ENCODE data around the gene RIMKLA.

The RIMKLA gene

GRCh38 chr1:42369471-42369870, 11.1 kb upstream of the RIMKLA start:
- FAIRE-seq (no peak), DNase-seq (ENCODE audit: extremely low spot score, insufficient read length, low read depth) (no peak)

- DNase-seq (ENCODE audit: extremely low spot score, insufficient read length, low read depth), result no peak
- FAIRE-seq, result no peak
Measured at GRCh38 chr1:42370876-42371549, 9.6 kb upstream of the RIMKLA start.

DNA sequence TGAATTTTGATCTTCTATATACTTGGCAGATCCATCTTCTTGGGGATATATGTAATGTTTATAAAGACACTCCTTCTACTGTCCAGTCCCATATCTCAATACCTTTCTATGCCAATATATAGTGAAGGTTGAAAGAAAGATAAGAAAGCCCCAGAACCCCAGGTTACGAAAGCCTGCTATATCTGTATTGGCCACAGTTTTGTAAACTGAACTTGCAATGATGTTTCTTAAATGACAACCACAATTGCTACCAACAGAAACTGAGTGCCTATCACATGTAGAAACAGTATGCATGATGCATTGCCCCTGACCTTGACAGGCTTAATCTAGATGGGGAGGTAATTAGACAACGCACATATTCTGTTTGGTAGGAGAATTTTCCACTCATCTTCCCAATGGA, 7.8 kb upstream of the RIMKLA start:
- DNase-seq (ENCODE audit: extremely low spot score, insufficient read length, low read depth), result no peak
- no peak for FAIRE-seq

- DNase-seq (ENCODE audit: extremely low spot score, insufficient read length, low read depth), result no peak
- no peak for FAIRE-seq
Measured at GRCh38 chr1:42379794-42380585, 602 bp upstream of the RIMKLA start.

DNA sequence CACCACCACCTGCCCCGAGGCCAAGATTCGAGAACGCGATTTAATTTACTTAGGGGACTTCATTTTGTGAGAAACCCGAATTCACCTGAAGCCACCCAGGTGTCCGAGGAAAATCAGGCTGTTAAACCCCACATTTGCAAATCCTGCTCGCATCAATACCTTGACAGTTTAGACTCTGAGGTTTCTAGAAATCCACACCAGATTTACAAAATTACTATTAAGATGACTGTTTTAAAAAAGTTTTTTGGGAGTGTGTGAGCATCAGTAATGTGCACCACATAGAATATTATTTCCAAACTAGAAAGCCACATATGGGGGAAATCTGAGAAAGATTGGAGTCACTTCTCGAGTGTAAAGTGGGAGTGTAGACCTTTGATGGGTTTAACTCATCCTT, 685 bp downstream of the RIMKLA start:
- DNase-seq (ENCODE audit: extremely low spot score, insufficient read length, low read depth) (no peak), FAIRE-seq (no peak)

- FAIRE-seq (no peak), DNase-seq (ENCODE audit: extremely low spot score, insufficient read length, low read depth) (no peak)
Measured at GRCh38 chr1:42385283-42385682, 4.7 kb downstream of the RIMKLA start.

DNA sequence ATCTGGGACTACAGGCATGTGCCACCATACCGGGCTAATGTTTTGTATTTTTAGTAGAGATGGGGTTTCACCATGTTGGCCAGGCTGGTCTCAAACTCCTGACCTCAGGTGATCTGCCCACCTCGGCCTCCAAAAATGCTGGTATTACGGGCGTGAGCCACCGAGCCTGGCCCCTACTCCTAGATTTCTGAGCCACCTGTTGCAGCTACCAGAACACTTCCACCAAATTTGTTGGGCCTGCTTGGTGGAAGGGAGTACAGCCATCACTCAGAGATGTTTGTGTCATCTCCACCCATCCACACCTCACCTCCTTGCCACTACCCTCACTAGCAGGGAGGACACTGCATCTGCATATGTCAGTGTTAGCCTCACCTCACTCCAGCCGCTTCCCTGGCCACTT, 5.5 kb downstream of the RIMKLA start:
- DNase-seq (ENCODE audit: extremely low spot score, insufficient read length, low read depth), result no peak
- FAIRE-seq, result no peak

DNA sequence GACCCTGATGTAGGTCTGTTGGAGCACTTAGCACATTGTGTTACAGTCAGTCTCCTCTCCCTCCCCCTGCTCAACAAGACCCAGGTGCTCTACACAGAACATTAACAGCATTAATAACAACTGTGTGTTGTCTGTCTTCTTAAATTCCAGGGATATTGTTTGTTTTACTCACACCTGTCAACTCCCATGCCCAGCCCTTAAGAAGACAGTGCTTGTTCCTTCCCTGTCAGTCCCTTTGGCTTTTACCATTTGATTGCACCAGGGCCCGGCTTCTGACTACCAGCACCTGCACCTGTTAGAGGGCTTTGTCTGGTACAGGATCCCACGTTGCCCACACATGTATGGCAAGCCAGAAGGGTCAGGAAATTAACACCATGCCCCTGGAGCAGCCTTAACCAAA, 11.7 kb downstream of the RIMKLA start:
- FAIRE-seq, result no peak
- DNase-seq (ENCODE audit: extremely low spot score, insufficient read length, low read depth), result no peak

GRCh38 chr1:42392967-42393848, 12.6 kb downstream of the RIMKLA start:
- FAIRE-seq (no peak), DNase-seq (ENCODE audit: extremely low spot score, insufficient read length, low read depth) (no peak)

- FAIRE-seq (no peak), DNase-seq (ENCODE audit: extremely low spot score, insufficient read length, low read depth) (no peak)
Measured at GRCh38 chr1:42399315-42400100, 18.9 kb downstream of the RIMKLA start.

- no peak for DNase-seq (ENCODE audit: extremely low spot score, insufficient read length, low read depth)
- no peak for FAIRE-seq
Measured at GRCh38 chr1:42403880-42404400, 23.3 kb downstream of the RIMKLA start.

GRCh38 chr1:42414551-42415496, 34.2 kb downstream of the RIMKLA start:
- FAIRE-seq, result no peak
- DNase-seq (ENCODE audit: extremely low spot score, insufficient read length, low read depth), result no peak

- DNase-seq (ENCODE audit: extremely low spot score, insufficient read length, low read depth) (no peak), FAIRE-seq (no peak)
Measured at GRCh38 chr1:42417166-42417565, 36.6 kb downstream of the RIMKLA start.

DNA sequence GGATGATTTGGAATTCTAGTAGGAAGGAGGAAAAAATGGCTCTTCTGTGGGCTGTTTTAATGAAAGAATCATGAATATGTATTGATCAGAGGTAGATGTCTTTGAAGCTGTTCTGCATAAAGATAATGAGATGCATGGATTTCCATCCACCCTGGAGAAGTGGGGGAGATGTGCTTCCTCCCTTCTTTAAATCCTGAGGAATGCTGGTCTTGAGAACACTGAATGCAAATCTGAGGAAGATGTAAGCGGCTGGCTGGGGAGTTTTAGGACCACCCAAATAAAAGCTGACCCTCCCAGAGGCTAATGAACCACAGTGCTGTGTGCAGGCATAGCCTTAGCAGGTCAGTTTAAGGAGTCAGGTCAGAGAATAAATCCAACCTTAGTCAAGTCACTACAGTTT, 37.9 kb downstream of the RIMKLA start:
- FAIRE-seq (no peak), DNase-seq (ENCODE audit: extremely low spot score, insufficient read length, low read depth) (no peak)

GRCh38 chr1:42419126-42419821, 38.7 kb downstream of the RIMKLA start:
- FAIRE-seq (no peak), DNase-seq (ENCODE audit: extremely low spot score, insufficient read length, low read depth) (no peak)

GRCh38 chr1:42420121-42420520, 39.5 kb downstream of the RIMKLA start:
- FAIRE-seq, result no peak
- no peak for DNase-seq (ENCODE audit: extremely low spot score, insufficient read length, low read depth)

GRCh38 chr1:42420911-42421585, 40.5 kb downstream of the RIMKLA start:
- no peak for FAIRE-seq
- DNase-seq (ENCODE audit: extremely low spot score, insufficient read length, low read depth), result no peak

DNA sequence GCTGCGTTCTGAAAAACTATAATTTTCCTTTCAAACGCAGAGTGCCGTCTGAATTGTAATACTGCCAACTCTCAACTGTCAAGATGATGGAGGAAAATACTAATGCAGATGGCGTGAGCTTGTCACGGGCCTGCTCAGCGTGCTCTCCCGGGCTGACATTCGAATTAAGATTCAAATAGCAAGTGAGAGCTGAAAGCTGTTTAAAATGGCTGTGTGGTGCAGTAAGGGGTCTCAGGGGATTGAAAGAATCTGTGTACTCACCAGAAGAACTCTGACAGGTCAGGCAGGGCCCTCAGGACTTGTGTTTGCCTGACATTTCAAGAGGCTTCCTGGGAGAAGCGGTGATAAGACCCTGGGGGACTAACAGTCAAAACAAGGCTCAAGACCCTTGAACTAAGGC, 42.1 kb downstream of the RIMKLA start:
- FAIRE-seq (no peak), DNase-seq (ENCODE audit: extremely low spot score, insufficient read length, low read depth) (no peak)

Measured in GM18507 (cell line).